Hepatocyte (in vitro differentiated cells): ENCODE data around the gene CISH. TPM values are rescaled to one million over a fixed set of nuclear protein-coding genes. Genes with fewer than 3 reads are reported as not detected.
A peak's percentile ranks its signal among the peaks of the same experiment; 100 is the strongest.

ENCODE experiments used
- DNase-seq: peaks from one replicate; pipeline ENCODE4 v3.0.0-alpha.2; 2016; ENCODE audit warnings: low spot score
- H2AFZ ChIP-seq: fragments of 200-600 bp; sonication (generic); 2 replicates; pipeline ENCODE4 v1.6.0; 2016; ENCODE audit warnings: antibody characterized with exemption, mild to moderate bottlenecking
- H3K27ac ChIP-seq: fragments of 200-600 bp; sonication (generic); 2 replicates; pipeline ENCODE4 v1.5.1; 2016; ENCODE audit warnings: mild to moderate bottlenecking
- H3K27me3 ChIP-seq: fragments of 200-600 bp; sonication (generic); 2 replicates; pipeline ENCODE4 v1.6.1; 2016
- H3K36me3 ChIP-seq: fragments of 200-600 bp; sonication (generic); replicated peaks from 2 replicates; pipeline ENCODE4 v1.5.1; 2016; ENCODE audit warnings: low read depth; ENCODE audit not compliant: insufficient read depth
- H3K4me1 ChIP-seq: fragments of 200-600 bp; sonication (generic); 2 replicates; pipeline ENCODE4 v1.5.1; 2016; ENCODE audit warnings: mild to moderate bottlenecking, moderate library complexity; ENCODE audit not compliant: insufficient read depth
- H3K4me2 ChIP-seq: fragments of 200-600 bp; sonication (generic); 2 replicates; pipeline ENCODE4 v1.6.0; 2016
- H3K4me3 ChIP-seq: fragments of 200-600 bp; sonication (generic); 2 replicates; pipeline ENCODE4 v1.5.1; 2016; ENCODE audit warnings: mild to moderate bottlenecking
- H3K79me2 ChIP-seq: fragments of 200-600 bp; sonication (generic); 2 replicates; pipeline ENCODE4 v1.6.0; 2017; ENCODE audit warnings: mild to moderate bottlenecking
- H3K9me2 ChIP-seq: fragments of 200-600 bp; sonication (generic); replicated peaks from 2 replicates; pipeline ENCODE4 v1.6.0; 2017; ENCODE audit warnings: mild to moderate bottlenecking; ENCODE audit not compliant: insufficient read depth
- H3K9me3 ChIP-seq: fragments of 200-600 bp; sonication (generic); 2 replicates; pipeline ENCODE4 v1.5.1; 2016; ENCODE audit warnings: low read depth, mild to moderate bottlenecking
- H4K20me1 ChIP-seq: fragments of 200-600 bp; sonication (generic); 2 replicates; pipeline ENCODE4 v1.6.0; 2016; ENCODE audit warnings: mild to moderate bottlenecking; ENCODE audit not compliant: insufficient read depth, poor library complexity, severe bottlenecking
- CTCF ChIP-seq: fragments of 200-600 bp; sonication (generic); IDR thresholded peaks from 2 replicates; pipeline ENCODE4 v1.5.1; 2016; ENCODE audit warnings: antibody characterized with exemption, mild to moderate bottlenecking; ENCODE audit not compliant: poor library complexity
- EZH2 ChIP-seq: fragments of 200-600 bp; sonication (generic); IDR thresholded peaks from 2 replicates; pipeline ENCODE4 v1.6.1; 2016; ENCODE audit warnings: antibody characterized with exemption, mild to moderate bottlenecking, borderline replicate concordance
- EZH2phosphoT487 ChIP-seq: fragments of 200-600 bp; sonication (generic); IDR thresholded peaks from one replicate; pipeline ENCODE4 v1.6.1; 2018; ENCODE audit warnings: antibody characterized with exemption, mild to moderate bottlenecking, low read depth, moderate library complexity; ENCODE audit not compliant: unreplicated experiment, severe bottlenecking
- WGBS: methylation state at CpG from one replicate; pipeline ENCODE4 v1.1.6; 2016; ENCODE audit warnings: low lambda C conversion rate; ENCODE audit errors: missing lambda C conversion rate; 5-methylcytosine and 5-hydroxymethylcytosine counted together
- polyA plus RNA-seq: library from polyadenylated mRNA; unstranded; fragments of >200 nt; fragmentation: Nextera tagmentation; extraction: Ambion mirVana; gene quantifications from 2 replicates; pipeline ENCODE4 v1.2.1, GENCODE V29; 2016
- total RNA-seq: library from RNA; depleted of rRNA; stranded (reverse); fragments of >200 nt; gene quantifications from 2 replicates; pipeline ENCODE4 v1.2.3, GENCODE V29; 2014

Gene CISH
- total and polyA plus RNA-seq, 2 experiments from 2014 or later: 4.0 to 9.0 TPM

- peak within 1 kb of the TSS; percentile 89 for H2AFZ ChIP-seq
- peak within 1 kb of the TSS; percentile 38 for H3K4me3 ChIP-seq
- no peaks in the 10 kb centered on the region for H3K36me3 ChIP-seq
- H3K79me2 ChIP-seq: peaks cover 10% of the 10 kb centered on the region
- H3K9me3 ChIP-seq: no peaks in the 10 kb centered on the region
- peak within 1 kb of the TSS; percentile 97 for H3K27ac ChIP-seq
- peaks cover 17% of the 10 kb centered on the region for H3K4me1 ChIP-seq
- peak within 1 kb of the TSS; percentile 84 for H3K4me2 ChIP-seq
- no peaks in the 10 kb centered on the region for H3K27me3 ChIP-seq
- TF ChIP-seq EZH2 (no peak), CTCF (no peak), EZH2phosphoT487 (no peak)
- WGBS: 6% methylated on average over 34 of the region's 53 CpGs
- H4K20me1 ChIP-seq: no peaks in the 10 kb centered on the region
- peak; percentile 92 for DNase-seq
- H3K9me2 ChIP-seq: no peaks in the 10 kb centered on the region
Measured at GRCh38 chr3:50567386-50568167, 44.0 kb downstream of the CISH start, which contains the start of gene C3orf18. C3orf18 (minus strand) TSS chr3:50567747; CDS start chr3:50565699, 2,048 bp downstream.

DNA sequence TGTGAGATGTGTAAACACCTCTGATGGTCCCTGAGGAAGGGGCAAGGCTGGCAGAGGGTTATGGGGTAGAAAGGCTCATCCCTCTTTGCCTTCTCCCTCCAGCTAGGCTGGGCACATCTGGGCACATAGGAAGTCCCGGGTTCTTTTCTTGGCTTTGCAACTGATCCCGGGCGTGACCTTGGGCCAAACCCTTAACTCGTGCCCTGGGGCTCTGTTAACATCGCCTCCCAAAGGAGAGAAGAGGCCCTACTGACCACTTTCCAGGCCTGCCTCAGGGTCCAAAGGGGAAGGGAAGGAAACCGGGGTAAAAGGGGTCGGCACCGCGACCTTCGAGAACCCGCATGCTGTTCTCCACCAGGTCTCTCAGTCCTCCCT is 44.6 kb downstream of the CISH start:
- H3K4me1 ChIP-seq: peaks cover 17% of the 10 kb centered on the region
- H3K4me3 ChIP-seq: peak overlapping the region; percentile 38
- H3K79me2 ChIP-seq: peaks cover 10% of the 10 kb centered on the region
- H3K4me2 ChIP-seq: peak overlapping the region; percentile 84
- H3K27ac ChIP-seq: peak overlapping the region; percentile 39
- H3K9me2 ChIP-seq: no peaks in the 10 kb centered on the region
- no peaks in the 10 kb centered on the region for H3K27me3 ChIP-seq
- 20% methylated on average over 11 of the region's 11 CpGs for WGBS
- no peaks in the 10 kb centered on the region for H3K9me3 ChIP-seq
- TF ChIP-seq EZH2phosphoT487 (no peak), CTCF (no peak), EZH2 (no peak)
- no peak for DNase-seq
- H3K36me3 ChIP-seq: no peaks in the 10 kb centered on the region
- peak overlapping the region; percentile 67 for H2AFZ ChIP-seq
- H4K20me1 ChIP-seq: no peaks in the 10 kb centered on the region

GRCh38 chr3:50564321-50564720 is 47.3 kb downstream of the CISH start:
- no peak for TF ChIP-seq CTCF
- no peak for TF ChIP-seq EZH2
- TF ChIP-seq EZH2phosphoT487: no peak

More at GRCh38 chr3:50564321-50564720, 47.3 kb downstream of the CISH start:
- Histone ChIP-seq H2AFZ (no peak overlapping the region), H3K36me3 (no peaks in the 10 kb centered on the region), H3K9me2 (no peaks in the 10 kb centered on the region), H3K27ac (no peak overlapping the region), H3K4me3 (no peak overlapping the region), H4K20me1 (no peaks in the 10 kb centered on the region), H3K27me3 (no peaks in the 10 kb centered on the region), H3K9me3 (no peaks in the 10 kb centered on the region), H3K4me1 (peaks cover 11% of the 10 kb centered on the region), H3K4me2 (no peak overlapping the region), H3K79me2 (no peaks in the 10 kb centered on the region)
- DNase-seq: no peak
- WGBS: 90% methylated on average over 1 of the region's 1 CpG
